ENCODE measurements around the gene SLC10A7.

GRCh38 chr4:146273204-146273901, 248.4 kb downstream of the SLC10A7 start:
- TF ChIP-seq CTCF (IDR thresholded peaks at IDR 0.05) (no peak), POLR2AphosphoS5 (IDR thresholded peaks at IDR 0.05) (no peak)
